ENCODE data around the gene WDFY2.

WDFY2 gene

GRCh38 chr13:51624207-51624606, 39.9 kb downstream of the WDFY2 start:
- Mint-ChIP-seq H3K4me3 (no peak overlapping the region), H3K9me3 (no peaks in the 10 kb centered on the region), H3K36me3 (peaks cover 6 to 11% of the 10 kb centered on the region in 2 donors), H3K27me3 (no peaks in the 10 kb centered on the region), H3K4me1 (peaks cover 32 to 42% of the 10 kb centered on the region in 2 donors), H3K27ac (peak overlapping the region; percentile 70)
- DNase-seq (no peak), ATAC-seq (replicated peaks) (peak in 1 of 2 donors; percentile 25)

GRCh38 chr13:51624695-51625345, 40.6 kb downstream of the WDFY2 start:
- Mint-ChIP-seq H3K4me1 (peaks cover 27 to 36% of the 10 kb centered on the region in 2 donors), H3K36me3 (peaks cover 6 to 11% of the 10 kb centered on the region in 2 donors), H3K4me3 (no peak overlapping the region), H3K27me3 (no peaks in the 10 kb centered on the region), H3K27ac (peak overlapping the region; percentile 70), H3K9me3 (no peaks in the 10 kb centered on the region)
- DNase-seq: no peak
- ATAC-seq (replicated peaks): peak; percentile 44 to 46

GRCh38 chr13:51625555-51626345, 41.5 kb downstream of the WDFY2 start:
- DNase-seq (no peak), ATAC-seq (replicated peaks) (no peak)
- Mint-ChIP-seq H3K4me3 (no peak overlapping the region), H3K9me3 (no peaks in the 10 kb centered on the region), H3K27me3 (no peaks in the 10 kb centered on the region), H3K36me3 (peaks cover 2 to 6% of the 10 kb centered on the region in 2 donors), H3K27ac (peak overlapping the region; percentile 48), H3K4me1 (peaks cover 22 to 37% of the 10 kb centered on the region in 2 donors)

- DNase-seq (no peak), ATAC-seq (replicated peaks) (no peak)
- Mint-ChIP-seq H3K9me3 (no peaks in the 10 kb centered on the region), H3K4me1 (peaks cover 20 to 39% of the 10 kb centered on the region in 2 donors), H3K27me3 (no peaks in the 10 kb centered on the region), H3K4me3 (no peak overlapping the region), H3K36me3 (peaks cover 0 to 5% of the 10 kb centered on the region in 2 donors), H3K27ac (no peak overlapping the region)
These were observed 42.5 kb downstream of the WDFY2 start for GRCh38 chr13:51626749-51627148.

GRCh38 chr13:51628059-51628852, 44.0 kb downstream of the WDFY2 start:
- H3K27me3 Mint-ChIP-seq: no peaks in the 10 kb centered on the region
- peaks cover 25 to 52% of the 10 kb centered on the region in 2 donors for H3K4me1 Mint-ChIP-seq
- no peaks in the 10 kb centered on the region for H3K9me3 Mint-ChIP-seq
- ATAC-seq (replicated peaks) (no peak), DNase-seq (no peak)
- H3K27ac Mint-ChIP-seq: no peak overlapping the region
- no peaks in the 10 kb centered on the region for H3K36me3 Mint-ChIP-seq
- H3K4me3 Mint-ChIP-seq: no peak overlapping the region

- no peak overlapping the region for H3K27ac Mint-ChIP-seq
- no peaks in the 10 kb centered on the region for H3K9me3 Mint-ChIP-seq
- no peak overlapping the region for H3K4me3 Mint-ChIP-seq
- no peak for DNase-seq
- no peak for ATAC-seq (replicated peaks)
- peaks cover 23 to 54% of the 10 kb centered on the region in 2 donors for H3K4me1 Mint-ChIP-seq
- H3K27me3 Mint-ChIP-seq: no peaks in the 10 kb centered on the region
- peaks cover 0 to 3% of the 10 kb centered on the region in 2 donors for H3K36me3 Mint-ChIP-seq
These were observed 45.4 kb downstream of the WDFY2 start for GRCh38 chr13:51629491-51630287.

GRCh38 chr13:51630288-51630615, 46.0 kb downstream of the WDFY2 start:
- H3K36me3 Mint-ChIP-seq: peaks cover 0 to 4% of the 10 kb centered on the region in 2 donors
- ATAC-seq (replicated peaks) (no peak), DNase-seq (no peak)
- peaks cover 20 to 54% of the 10 kb centered on the region in 2 donors for H3K4me1 Mint-ChIP-seq
- no peak overlapping the region for H3K27ac Mint-ChIP-seq
- no peak overlapping the region for H3K4me3 Mint-ChIP-seq
- H3K27me3 Mint-ChIP-seq: no peaks in the 10 kb centered on the region
- H3K9me3 Mint-ChIP-seq: no peaks in the 10 kb centered on the region

GRCh38 chr13:51632591-51633362, 48.5 kb downstream of the WDFY2 start:
- Mint-ChIP-seq H3K27ac (peak overlapping the region; percentile 42), H3K4me3 (no peak overlapping the region), H3K9me3 (no peaks in the 10 kb centered on the region), H3K4me1 (peaks cover 28 to 66% of the 10 kb centered on the region in 2 donors), H3K36me3 (peaks cover 0 to 4% of the 10 kb centered on the region in 2 donors), H3K27me3 (no peaks in the 10 kb centered on the region)
- DNase-seq (no peak), ATAC-seq (replicated peaks) (peak; percentile 62 to 71)

- Mint-ChIP-seq H3K36me3 (peaks cover 0 to 4% of the 10 kb centered on the region in 2 donors), H3K4me1 (peaks cover 29 to 62% of the 10 kb centered on the region in 2 donors), H3K27me3 (no peaks in the 10 kb centered on the region), H3K4me3 (no peak overlapping the region), H3K9me3 (no peaks in the 10 kb centered on the region), H3K27ac (peak overlapping the region; percentile 57)
- DNase-seq (no peak), ATAC-seq (replicated peaks) (no peak)
These were observed 51.0 kb downstream of the WDFY2 start for GRCh38 chr13:51635137-51635878.

GRCh38 chr13:51636349-51636890, 52.2 kb downstream of the WDFY2 start:
- Mint-ChIP-seq H3K4me1 (peaks cover 29 to 58% of the 10 kb centered on the region in 2 donors), H3K27ac (no peak overlapping the region), H3K27me3 (no peaks in the 10 kb centered on the region), H3K9me3 (no peaks in the 10 kb centered on the region), H3K4me3 (no peak overlapping the region), H3K36me3 (peaks cover 0 to 4% of the 10 kb centered on the region in 2 donors)
- ATAC-seq (replicated peaks): no peak
- no peak for DNase-seq

- Mint-ChIP-seq H3K9me3 (no peaks in the 10 kb centered on the region), H3K4me1 (peaks cover 23 to 47% of the 10 kb centered on the region in 2 donors), H3K4me3 (no peak overlapping the region), H3K27ac (no peak overlapping the region), H3K27me3 (no peaks in the 10 kb centered on the region), H3K36me3 (peaks cover 3 to 8% of the 10 kb centered on the region in 2 donors)
- DNase-seq (no peak), ATAC-seq (replicated peaks) (no peak)
These were observed 53.6 kb downstream of the WDFY2 start for GRCh38 chr13:51637852-51638215.

- ATAC-seq (replicated peaks): no peak
- H3K4me3 Mint-ChIP-seq: no peak overlapping the region
- no peaks in the 10 kb centered on the region for H3K27me3 Mint-ChIP-seq
- H3K4me1 Mint-ChIP-seq: peaks cover 20 to 47% of the 10 kb centered on the region in 2 donors
- H3K9me3 Mint-ChIP-seq: no peaks in the 10 kb centered on the region
- DNase-seq: no peak
- H3K36me3 Mint-ChIP-seq: peaks cover 4 to 8% of the 10 kb centered on the region in 2 donors
- H3K27ac Mint-ChIP-seq: no peak overlapping the region
These were observed 54.1 kb downstream of the WDFY2 start for GRCh38 chr13:51638216-51638871.
